GM18517 (cell line): ENCODE results near the gene NLRP9.

Experiments used
- ATAC-seq: cut with Tn5 transposase; IDR thresholded peaks from one replicate; pipeline ENCODE4 v1.9.1; 2021; ENCODE audit warnings: mild to moderate bottlenecking, moderate library complexity; ENCODE audit not compliant: unreplicated experiment

The NLRP9 gene

GRCh38 chr19:55704494-55705245, 33.5 kb downstream of the NLRP9 start:
- no peak for ATAC-seq

- ATAC-seq: no peak
Measured at GRCh38 chr19:55703790-55704215, 34.4 kb downstream of the NLRP9 start.

- ATAC-seq: no peak
Measured at GRCh38 chr19:55702131-55702627, 36.0 kb downstream of the NLRP9 start.

GRCh38 chr19:55700813-55701212, 37.4 kb downstream of the NLRP9 start:
- no peak for ATAC-seq

GRCh38 chr19:55699221-55699620, 39.0 kb downstream of the NLRP9 start:
- ATAC-seq: no peak

- ATAC-seq: no peak
Measured at GRCh38 chr19:55698256-55698655, 39.9 kb downstream of the NLRP9 start.

- no peak for ATAC-seq
Measured at GRCh38 chr19:55697698-55698097, 40.5 kb downstream of the NLRP9 start.

GRCh38 chr19:55697069-55697440, 41.1 kb downstream of the NLRP9 start:
- no peak for ATAC-seq

GRCh38 chr19:55696301-55697068, 41.7 kb downstream of the NLRP9 start:
- ATAC-seq: no peak

GRCh38 chr19:55695511-55696290, 42.5 kb downstream of the NLRP9 start:
- ATAC-seq: no peak

- no peak for ATAC-seq
Measured at GRCh38 chr19:55694656-55695491, 43.3 kb downstream of the NLRP9 start.

GRCh38 chr19:55694241-55694655, 44.0 kb downstream of the NLRP9 start:
- no peak for ATAC-seq

GRCh38 chr19:55693336-55693974, 44.7 kb downstream of the NLRP9 start:
- no peak for ATAC-seq

- no peak for ATAC-seq
Measured at GRCh38 chr19:55692681-55693081, 45.5 kb downstream of the NLRP9 start.

GRCh38 chr19:55691561-55692481, 46.4 kb downstream of the NLRP9 start:
- ATAC-seq: no peak

- ATAC-seq: no peak
Measured at GRCh38 chr19:55690769-55691545, 47.2 kb downstream of the NLRP9 start.

- ATAC-seq: no peak
Measured at GRCh38 chr19:55690109-55690768, 48.0 kb downstream of the NLRP9 start.
